Osteocyte (in vitro differentiated cells): ENCODE data around the gene REEP1. TPM values are rescaled to one million over a fixed set of nuclear protein-coding genes. Genes with fewer than 3 reads are reported as not detected.
A peak's percentile ranks its signal among the peaks of the same experiment; 100 is the strongest.

ENCODE experiments used
- DNase-seq: peaks from one replicate; pipeline ENCODE4 v3.0.0; 2021; ENCODE audit warnings: mixed read lengths; ENCODE audit not compliant: unreplicated experiment; ENCODE audit errors: extremely low spot score
- H3K27ac Mint-ChIP-seq: one replicate; pipeline ENCODE4 v1.8.0; 2021; ENCODE audit warnings: mild to moderate bottlenecking, mixed read lengths; ENCODE audit not compliant: unreplicated experiment
- H3K27me3 Mint-ChIP-seq: one replicate; pipeline ENCODE4 v1.8.0; 2021; ENCODE audit warnings: mixed read lengths; ENCODE audit not compliant: unreplicated experiment
- H3K36me3 Mint-ChIP-seq: one replicate; pipeline ENCODE4 v1.8.0; 2021; ENCODE audit warnings: mixed read lengths; ENCODE audit not compliant: unreplicated experiment
- H3K4me1 Mint-ChIP-seq: one replicate; pipeline ENCODE4 v1.8.0; 2021; ENCODE audit warnings: mixed read lengths; ENCODE audit not compliant: unreplicated experiment
- H3K4me3 Mint-ChIP-seq: one replicate; pipeline ENCODE4 v1.8.0; 2021; ENCODE audit warnings: mild to moderate bottlenecking, moderate library complexity, mixed read lengths; ENCODE audit not compliant: unreplicated experiment
- H3K9me3 Mint-ChIP-seq: one replicate; pipeline ENCODE4 v1.8.0; 2021; ENCODE audit warnings: mixed read lengths; ENCODE audit not compliant: unreplicated experiment
- total RNA-seq: library from RNA; stranded (reverse); gene quantifications from 2 replicates; pipeline ENCODE4 v1.2.1, GENCODE V29; 2021
- TF ChIP-seq, protein P1 (sequence below): fragments of 200-600 bp; sonication (generic); IDR thresholded peaks from 2 replicates; pipeline ENCODE4 v1.5.0; 2021; ENCODE audit warnings: antibody characterized with exemption, mild to moderate bottlenecking, moderate library complexity

REEP1 gene
- total RNA-seq, 1 donor from 2014 or later: not detected

DNA sequence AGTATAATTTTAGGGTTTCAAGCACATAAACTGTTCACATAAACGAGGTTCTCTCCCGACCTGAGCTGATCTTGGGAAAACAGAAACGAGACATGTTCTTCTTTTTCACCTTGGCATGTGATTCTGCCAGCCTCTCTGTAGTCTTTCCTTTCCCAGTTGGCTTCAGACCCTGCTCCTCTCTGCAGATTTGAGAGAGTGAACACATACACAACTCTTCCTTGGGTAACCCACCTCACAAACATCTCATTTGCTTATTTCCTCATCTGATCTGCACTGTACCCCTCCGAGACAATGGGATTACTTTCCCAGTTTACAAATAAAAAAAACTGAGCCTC is 46.1 kb downstream of the REEP1 start:
- Mint-ChIP-seq H3K4me1 (no peaks in the 10 kb centered on the region), H3K9me3 (no peaks in the 10 kb centered on the region), H3K36me3 (no peaks in the 10 kb centered on the region), H3K4me3 (no peak overlapping the region), H3K27me3 (peaks cover 45% of the 10 kb centered on the region), H3K27ac (no peak overlapping the region)
- peak; percentile 21 for DNase-seq
- TF ChIP-seq, protein P1, sequence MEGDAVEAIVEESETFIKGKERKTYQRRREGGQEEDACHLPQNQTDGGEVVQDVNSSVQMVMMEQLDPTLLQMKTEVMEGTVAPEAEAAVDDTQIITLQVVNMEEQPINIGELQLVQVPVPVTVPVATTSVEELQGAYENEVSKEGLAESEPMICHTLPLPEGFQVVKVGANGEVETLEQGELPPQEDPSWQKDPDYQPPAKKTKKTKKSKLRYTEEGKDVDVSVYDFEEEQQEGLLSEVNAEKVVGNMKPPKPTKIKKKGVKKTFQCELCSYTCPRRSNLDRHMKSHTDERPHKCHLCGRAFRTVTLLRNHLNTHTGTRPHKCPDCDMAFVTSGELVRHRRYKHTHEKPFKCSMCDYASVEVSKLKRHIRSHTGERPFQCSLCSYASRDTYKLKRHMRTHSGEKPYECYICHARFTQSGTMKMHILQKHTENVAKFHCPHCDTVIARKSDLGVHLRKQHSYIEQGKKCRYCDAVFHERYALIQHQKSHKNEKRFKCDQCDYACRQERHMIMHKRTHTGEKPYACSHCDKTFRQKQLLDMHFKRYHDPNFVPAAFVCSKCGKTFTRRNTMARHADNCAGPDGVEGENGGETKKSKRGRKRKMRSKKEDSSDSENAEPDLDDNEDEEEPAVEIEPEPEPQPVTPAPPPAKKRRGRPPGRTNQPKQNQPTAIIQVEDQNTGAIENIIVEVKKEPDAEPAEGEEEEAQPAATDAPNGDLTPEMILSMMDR: no peak

DNA sequence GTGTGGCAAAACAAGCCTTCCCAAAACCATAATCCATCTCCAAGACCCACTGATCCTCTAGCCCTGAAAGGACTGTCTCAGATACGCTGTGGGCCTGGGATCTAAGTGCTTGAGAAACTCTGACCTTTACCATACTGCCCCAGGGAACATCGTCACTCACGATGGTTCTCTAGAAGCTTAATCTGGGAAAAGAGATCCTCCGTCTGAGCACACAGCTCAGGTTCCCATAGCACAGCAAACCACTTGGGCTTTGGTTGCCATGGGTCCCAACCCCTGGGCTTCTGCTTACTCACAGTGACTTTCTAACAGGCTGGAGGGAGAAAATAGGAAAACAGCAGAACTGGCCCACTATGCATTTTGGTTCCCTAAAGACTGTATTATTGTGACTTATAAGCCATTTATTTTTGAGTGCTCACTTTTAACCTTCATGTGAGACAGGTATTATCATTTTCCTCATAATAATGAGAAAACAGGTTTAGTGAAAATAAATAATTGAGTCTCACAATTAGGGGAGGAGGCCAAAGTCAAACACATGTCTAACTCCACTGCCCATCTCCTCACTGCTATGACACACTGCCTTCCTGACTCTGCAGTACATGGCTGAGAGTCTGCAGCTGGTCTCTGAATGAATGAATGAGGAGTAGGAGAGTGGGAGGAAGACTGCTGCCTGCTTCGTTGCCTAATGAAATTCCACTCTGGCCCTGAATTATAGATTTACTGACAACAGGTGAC is 46.7 kb downstream of the REEP1 start:
- Mint-ChIP-seq H3K36me3 (no peaks in the 10 kb centered on the region), H3K4me1 (no peaks in the 10 kb centered on the region), H3K27ac (no peak overlapping the region), H3K9me3 (no peaks in the 10 kb centered on the region), H3K4me3 (no peak overlapping the region), H3K27me3 (peaks cover 50% of the 10 kb centered on the region)
- DNase-seq: peak; percentile 27
- TF ChIP-seq, protein P1: no peak

DNA sequence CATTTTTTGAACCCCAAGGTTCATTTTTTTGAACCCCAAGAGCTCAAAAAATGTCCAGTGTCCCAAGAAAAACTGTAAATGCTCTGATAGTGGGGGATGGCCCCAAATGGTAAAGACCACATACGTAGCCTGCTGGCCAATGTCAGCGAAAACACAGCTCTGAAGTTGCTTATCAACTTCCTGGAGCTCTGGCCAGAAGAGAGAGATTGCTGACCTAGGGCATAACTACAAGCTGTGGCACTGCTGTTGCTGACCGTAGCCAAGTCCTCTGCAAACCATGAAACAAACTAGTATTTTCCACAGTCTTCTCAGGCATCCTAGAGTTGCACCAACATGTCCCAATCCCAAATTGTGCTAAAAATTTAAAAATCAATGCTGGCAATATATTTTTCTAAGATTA is 50.9 kb downstream of the REEP1 start:
- no peak overlapping the region for H3K27ac Mint-ChIP-seq
- DNase-seq: peak; percentile 17
- H3K27me3 Mint-ChIP-seq: peaks cover 52% of the 10 kb centered on the region
- H3K4me3 Mint-ChIP-seq: no peak overlapping the region
- no peaks in the 10 kb centered on the region for H3K4me1 Mint-ChIP-seq
- no peaks in the 10 kb centered on the region for H3K36me3 Mint-ChIP-seq
- no peaks in the 10 kb centered on the region for H3K9me3 Mint-ChIP-seq
- TF ChIP-seq, protein P1: no peak

DNA sequence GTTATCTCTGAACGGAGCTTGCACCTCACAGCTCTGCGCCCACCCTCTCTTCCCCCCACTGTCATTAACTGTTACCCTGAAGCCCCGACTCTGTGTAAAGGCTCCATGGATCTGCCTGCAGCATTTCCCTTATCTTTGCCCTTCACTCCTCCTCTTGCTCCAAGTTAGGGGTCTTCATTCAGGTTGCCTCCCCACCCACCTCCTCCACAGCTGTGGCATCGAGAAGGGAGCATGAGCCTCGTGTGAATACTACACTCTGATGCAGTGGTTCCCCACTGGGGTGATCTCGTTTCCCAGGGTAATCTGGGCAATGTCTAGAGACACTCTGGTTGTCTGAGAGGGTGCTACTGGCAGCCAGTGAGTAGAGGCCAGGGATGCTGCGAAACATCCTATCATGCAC is 51.4 kb downstream of the REEP1 start:
- H3K27me3 Mint-ChIP-seq: peaks cover 49% of the 10 kb centered on the region
- H3K4me3 Mint-ChIP-seq: no peak overlapping the region
- DNase-seq: peak; percentile 67
- no peaks in the 10 kb centered on the region for H3K9me3 Mint-ChIP-seq
- H3K27ac Mint-ChIP-seq: no peak overlapping the region
- H3K36me3 Mint-ChIP-seq: no peaks in the 10 kb centered on the region
- TF ChIP-seq, protein P1: no peak
- no peaks in the 10 kb centered on the region for H3K4me1 Mint-ChIP-seq

DNA sequence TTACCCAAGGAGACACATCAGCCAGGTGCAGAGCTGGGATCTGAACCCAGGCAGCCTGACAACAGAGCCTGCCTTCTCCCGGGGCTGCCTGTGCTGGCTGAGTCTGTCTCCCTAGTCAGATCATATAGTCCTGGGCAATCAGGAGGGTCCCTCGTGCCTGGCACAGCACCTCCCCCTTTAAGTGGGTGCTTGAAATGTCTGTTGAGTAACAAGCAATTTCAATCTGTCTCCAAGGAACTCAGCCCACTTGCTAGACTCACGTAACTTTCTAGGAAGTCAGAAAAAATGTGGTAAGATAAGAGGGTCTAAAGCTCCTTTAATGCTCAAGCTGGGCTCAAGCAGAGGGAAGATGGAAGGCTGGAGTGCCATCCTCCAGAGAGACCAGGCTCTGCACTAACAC is 51.9 kb downstream of the REEP1 start:
- Mint-ChIP-seq H3K4me1 (no peaks in the 10 kb centered on the region), H3K9me3 (no peaks in the 10 kb centered on the region), H3K27ac (no peak overlapping the region), H3K27me3 (peaks cover 47% of the 10 kb centered on the region), H3K36me3 (no peaks in the 10 kb centered on the region), H3K4me3 (no peak overlapping the region)
- peak; percentile 34 for DNase-seq
- TF ChIP-seq, protein P1: no peak
